K562 (cell line): ENCODE results near the gene WDR90.
A peak's percentile ranks its signal among the peaks of the same experiment; 100 is the strongest.

ENCODE experiments used
- BRD4 ChIP-seq: fragments of 200-600 bp; sonication (generic); IDR thresholded peaks from 2 replicates; pipeline ENCODE4 v1.6.1; 2017; ENCODE audit warnings: inconsistent platforms
- EZH2 ChIP-seq: IDR thresholded peaks from 2 replicates; pipeline ENCODE4 v1.6.1; 2012; ENCODE audit warnings: low read depth, mild to moderate bottlenecking, inconsistent platforms, low read length, borderline replicate concordance
- HDAC2 ChIP-seq: fragments of 450-650 bp; IDR thresholded peaks from 2 replicates; pipeline ENCODE4 v1.6.1; 2016; ENCODE audit warnings: mild to moderate bottlenecking
- PHF20 ChIP-seq: fragments of 450-650 bp; IDR thresholded peaks from 2 replicates; pipeline ENCODE4 v1.6.1; 2018; ENCODE audit not compliant: partially characterized antibody
- POLR2A ChIP-seq: fragments of 450-650 bp; conservative IDR thresholded peaks from 2 replicates; pipeline ENCODE4 v1.6.1; 2016
- RAD21 ChIP-seq, 2 experiments: fragments of 250-450 bp in 1 of 2; fragments of 450-650 bp in 1 of 2; sonication (Bioruptor Pico) in 1 of 2; formaldehyde crosslinking in 1 of 2; IDR thresholded peaks in 1 of 2; conservative IDR thresholded peaks in 1 of 2; 2 replicates each; pipeline versions ENCODE4 v1.4.0 to v1.8.0; 2020 to 2022; ENCODE audit warnings: mild to moderate bottlenecking in 2 of 2, moderate library complexity in 1 of 2
- TAF1 ChIP-seq: IDR thresholded peaks from 2 replicates; pipeline ENCODE4 v1.6.1; 2011; ENCODE audit warnings: mild to moderate bottlenecking, low read length, moderate library complexity; ENCODE audit not compliant: insufficient read depth, control insufficient read depth, severe bottlenecking; ENCODE audit errors: extremely low read depth
- ZC3H11A ChIP-seq: IDR thresholded peaks from 2 replicates; pipeline ENCODE4 v1.6.1; 2012; ENCODE audit warnings: low read depth, low read length, improper control_type of control experiment
- ZNF384 ChIP-seq: IDR thresholded peaks from 2 replicates; pipeline ENCODE4 v1.6.1; 2012; ENCODE audit warnings: low read depth, low read length, improper control_type of control experiment
- TF ChIP-seq, protein P1 (sequence below), 3 experiments: IDR thresholded peaks in 2 of 3; conservative IDR thresholded peaks in 1 of 3; 2 replicates each; pipeline ENCODE4 v1.5.1; 2011 to 2012; ENCODE audit warnings: low read length in 3 of 3, mild to moderate bottlenecking in 3 of 3, control low read depth in 2 of 3, improper control_type of control experiment in 1 of 3, inconsistent platforms in 1 of 3, low read depth in 1 of 3, mixed read lengths in 1 of 3, moderate library complexity in 1 of 3; ENCODE audit not compliant: insufficient read depth in 2 of 3

DNA sequence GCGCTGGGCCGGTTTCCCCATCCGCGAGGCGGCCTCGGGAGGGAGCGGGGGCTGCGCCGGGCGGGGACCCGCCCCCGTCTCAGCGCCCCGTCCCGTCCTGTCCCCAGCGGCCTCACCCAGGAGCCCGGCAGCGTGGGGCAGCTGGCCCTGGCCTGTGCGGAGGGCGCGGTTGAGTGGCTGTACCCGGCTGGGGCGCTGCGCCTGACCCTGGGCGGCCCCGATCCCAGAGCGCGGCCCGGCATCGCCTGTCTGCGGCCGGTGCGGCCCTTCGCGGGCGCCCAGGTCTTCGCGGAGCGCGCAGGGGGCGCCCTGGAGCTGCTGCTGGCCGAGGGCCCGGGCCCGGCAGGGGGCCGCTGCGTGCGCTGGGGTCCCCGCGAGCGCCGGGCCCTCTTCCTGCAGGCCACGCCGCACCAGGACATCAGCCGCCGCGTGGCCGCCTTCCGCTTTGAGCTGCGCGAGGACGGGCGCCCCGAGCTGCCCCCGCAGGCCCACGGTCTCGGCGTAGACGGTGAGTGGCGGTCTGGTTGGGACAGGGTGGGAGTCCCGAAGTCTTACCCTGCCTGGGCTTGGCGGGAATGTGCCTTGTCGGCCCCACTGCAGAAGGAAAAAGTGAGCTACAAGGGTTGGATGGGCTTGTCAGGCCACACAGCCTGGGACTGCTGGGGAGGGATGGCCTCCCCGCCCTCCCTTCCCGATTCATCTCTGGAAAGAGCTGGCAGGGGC lies 66.5 kb downstream of the WDR90 start:
- TF ChIP-seq EZH2 (no peak), TAF1 (no peak), PHF20 (no peak), HDAC2 (no peak), RAD21 (CRISPR knock-in tag; conservative IDR thresholded peaks at IDR 0.05 in 1 of 2, IDR thresholded peaks at IDR 0.05 in 1 of 2) (peak in 1 of 2 experiments; percentile 59; a peak in 2 of 4 replicates), ZC3H11A (no peak), BRD4 (no peak), POLR2A (no peak), ZNF384 (no peak)
- TF ChIP-seq, protein P1, sequence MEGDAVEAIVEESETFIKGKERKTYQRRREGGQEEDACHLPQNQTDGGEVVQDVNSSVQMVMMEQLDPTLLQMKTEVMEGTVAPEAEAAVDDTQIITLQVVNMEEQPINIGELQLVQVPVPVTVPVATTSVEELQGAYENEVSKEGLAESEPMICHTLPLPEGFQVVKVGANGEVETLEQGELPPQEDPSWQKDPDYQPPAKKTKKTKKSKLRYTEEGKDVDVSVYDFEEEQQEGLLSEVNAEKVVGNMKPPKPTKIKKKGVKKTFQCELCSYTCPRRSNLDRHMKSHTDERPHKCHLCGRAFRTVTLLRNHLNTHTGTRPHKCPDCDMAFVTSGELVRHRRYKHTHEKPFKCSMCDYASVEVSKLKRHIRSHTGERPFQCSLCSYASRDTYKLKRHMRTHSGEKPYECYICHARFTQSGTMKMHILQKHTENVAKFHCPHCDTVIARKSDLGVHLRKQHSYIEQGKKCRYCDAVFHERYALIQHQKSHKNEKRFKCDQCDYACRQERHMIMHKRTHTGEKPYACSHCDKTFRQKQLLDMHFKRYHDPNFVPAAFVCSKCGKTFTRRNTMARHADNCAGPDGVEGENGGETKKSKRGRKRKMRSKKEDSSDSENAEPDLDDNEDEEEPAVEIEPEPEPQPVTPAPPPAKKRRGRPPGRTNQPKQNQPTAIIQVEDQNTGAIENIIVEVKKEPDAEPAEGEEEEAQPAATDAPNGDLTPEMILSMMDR (IDR thresholded peaks at IDR 0.05 in 2 of 3, conservative IDR thresholded peaks at IDR 0.05 in 1 of 3; ENCODE audit: insufficient read depth in 2 of 3, low read depth in 1 of 3, low read length in 3 of 3), result peak; percentile 26 to 76 (median 56); a peak in 4 of 6 replicates
